HEK293 (cell line): ENCODE measurements around the gene CLIP4.

Experiments
- CTCF ChIA-PET: fragments of 350-600 bp; formaldehyde crosslinking; extraction: SDS; loops from one replicate; lab custom pipeline; 2021; ENCODE audit warnings: antibody characterized with exemption; lab: Yijun Ruan, JAX
- POLR2A ChIA-PET: fragments of 300-600 bp; formaldehyde crosslinking; extraction: SDS; loops from one replicate; lab custom pipeline; 2020; ENCODE audit warnings: antibody characterized with exemption, inconsistent platforms; lab: Yijun Ruan, JAX
- H3K27ac ChIP-seq: fragments of 200-500 bp; sonication (Bioruptor generic); 2 replicates; pipeline ENCODE4 v1.5.1; 2014; ENCODE audit warnings: low read depth, low read length, control low read depth, inconsistent platforms; ENCODE audit errors: extremely low read depth
- H3K36me3 ChIP-seq, 2 experiments: fragments of 200-500 bp in 1 of 2; sonication (Bioruptor generic) in 1 of 2; 1 replicate in 1 of 2; 2 replicates in 1 of 2; pipeline ENCODE4 v1.5.1; 2014 to 2017; ENCODE audit warnings: inconsistent platforms in 2 of 2, low read length in 2 of 2; ENCODE audit not compliant: control insufficient read depth in 2 of 2, insufficient read depth in 1 of 2
- H3K4me1 ChIP-seq: fragments of 200-500 bp; sonication (Bioruptor generic); 2 replicates; pipeline ENCODE4 v1.5.1; 2014; ENCODE audit warnings: mild to moderate bottlenecking, low read length, inconsistent platforms; ENCODE audit not compliant: control insufficient read depth, insufficient read depth
- H3K4me3 ChIP-seq: 2 replicates; pipeline ENCODE4 v1.5.1; 2011; ENCODE audit warnings: low read depth, mild to moderate bottlenecking, control low read depth, low read length, moderate library complexity
- H3K9me3 ChIP-seq: fragments of 200-500 bp; sonication (Bioruptor generic); 2 replicates; pipeline ENCODE4 v1.5.1; 2014; ENCODE audit warnings: low read depth, low read length, inconsistent platforms; ENCODE audit not compliant: control insufficient read depth, insufficient read depth
- BCL11A ChIP-seq: fragments of 450-650 bp; formaldehyde crosslinking; IDR thresholded peaks from 2 replicates; pipeline ENCODE4 v1.5.1; 2016; ENCODE audit warnings: low read depth, missing biosample characterization, missing genetic modification characterization
- BCL6B ChIP-seq: fragments of 450-650 bp; formaldehyde crosslinking; IDR thresholded peaks from 2 replicates; pipeline ENCODE4 v1.5.1; 2017; ENCODE audit warnings: missing biosample characterization, missing genetic modification characterization
- KLF8 ChIP-seq: fragments of 450-650 bp; formaldehyde crosslinking; IDR thresholded peaks from 2 replicates; pipeline ENCODE4 v1.5.1; 2016; ENCODE audit warnings: missing biosample characterization, missing genetic modification characterization
- REST ChIP-seq: fragments of 450-650 bp; formaldehyde crosslinking; IDR thresholded peaks from 2 replicates; pipeline ENCODE4 v1.5.1; 2016; ENCODE audit warnings: missing biosample characterization, missing genetic modification characterization
- ZBTB11 ChIP-seq: fragments of 450-650 bp; formaldehyde crosslinking; conservative IDR thresholded peaks from 2 replicates; pipeline ENCODE4 v1.5.1; 2016; ENCODE audit warnings: low read depth, missing biosample characterization, missing genetic modification characterization
- ZBTB48 ChIP-seq: fragments of 450-650 bp; formaldehyde crosslinking; IDR thresholded peaks from 2 replicates; pipeline ENCODE4 v1.5.1; 2016; ENCODE audit warnings: missing biosample characterization, missing genetic modification characterization
- ZBTB6 ChIP-seq: fragments of 450-650 bp; formaldehyde crosslinking; IDR thresholded peaks from 2 replicates; pipeline ENCODE4 v1.5.1; 2017; ENCODE audit warnings: missing biosample characterization, missing genetic modification characterization
- ZNF202 ChIP-seq: fragments of 450-650 bp; formaldehyde crosslinking; IDR thresholded peaks from 2 replicates; pipeline ENCODE4 v1.5.1; 2016; ENCODE audit warnings: missing biosample characterization, missing genetic modification characterization, borderline replicate concordance
- ZNF274 ChIP-seq, 2 experiments: fragments of 200-500 bp in 1 of 2; fragments of 450-650 bp in 1 of 2; sonication (Bioruptor generic) in 1 of 2; formaldehyde crosslinking in 1 of 2; IDR thresholded peaks; 2 replicates each; pipeline versions ENCODE4 v1.5.1 to v1.6.1; 2014 to 2016; ENCODE audit warnings: borderline replicate concordance in 1 of 2, inconsistent platforms in 1 of 2, low read length in 1 of 2, missing biosample characterization in 1 of 2, missing genetic modification characterization in 1 of 2
- ZNF311 ChIP-seq: fragments of 450-650 bp; formaldehyde crosslinking; IDR thresholded peaks from 2 replicates; pipeline ENCODE4 v1.5.1; 2017; ENCODE audit warnings: missing biosample characterization, missing genetic modification characterization, borderline replicate concordance
- ZNF362 ChIP-seq: fragments of 450-650 bp; formaldehyde crosslinking; IDR thresholded peaks from 2 replicates; pipeline ENCODE4 v1.5.1; 2016; ENCODE audit warnings: missing biosample characterization, missing genetic modification characterization
- ZNF510 ChIP-seq: fragments of 450-650 bp; formaldehyde crosslinking; IDR thresholded peaks from 2 replicates; pipeline ENCODE4 v1.5.1; 2018; ENCODE audit warnings: mild to moderate bottlenecking, missing genetic modification characterization, missing biosample characterization; ENCODE audit not compliant: insufficient replicate concordance
- ZNF621 ChIP-seq: fragments of 450-650 bp; formaldehyde crosslinking; IDR thresholded peaks from 2 replicates; pipeline ENCODE4 v1.5.1; 2017; ENCODE audit warnings: missing biosample characterization, missing genetic modification characterization
- ZNF624 ChIP-seq: fragments of 450-650 bp; formaldehyde crosslinking; IDR thresholded peaks from 2 replicates; pipeline ENCODE4 v1.5.1; 2017; ENCODE audit warnings: missing biosample characterization, missing genetic modification characterization
- ZSCAN4 ChIP-seq: fragments of 450-650 bp; formaldehyde crosslinking; IDR thresholded peaks from 2 replicates; pipeline ENCODE4 v1.5.1; 2017; ENCODE audit warnings: missing biosample characterization, missing genetic modification characterization

Gene CLIP4

GRCh38 chr2:29201979-29202378 is 86.8 kb downstream of the CLIP4 start (continued):
- TF ChIP-seq ZBTB11 (tag by site-specific recombination): no peak
- no peak for TF ChIP-seq ZBTB6 (tag by site-specific recombination)
- TF ChIP-seq, all 188 proteins: peak for 0

GRCh38 chr2:29202819-29203495 is 87.7 kb downstream of the CLIP4 start:
- 0 out of 2 replicates have a peak, but pooled peaks have one; percentile 32 for TF ChIP-seq ZNF362 (tag by site-specific recombination)
- no peak for TF ChIP-seq ZNF621 (tag by site-specific recombination)
- TF ChIP-seq, all 188 proteins: peak for 1
- POLR2A ChIA-PET: no interaction called here
- H3K36me3 ChIP-seq: no peaks in the 10 kb centered on the region
- H3K4me1 ChIP-seq: peaks cover 3% of the 10 kb centered on the region; the same call in 1 of the 2 replicates
- CTCF ChIA-PET: interaction anchor here (0.6 to 1.3 kb wide), 2 partner anchors 12 to 636 kb away, joined by 4 to 5 read pairs; no protein-coding TSS in a partner anchor
- no peaks in the 10 kb centered on the region for H3K9me3 ChIP-seq
- H3K4me3 ChIP-seq: no peak overlapping the region
- no peak overlapping the region for H3K27ac ChIP-seq

GRCh38 chr2:29206941-29207340 is 91.7 kb downstream of the CLIP4 start:
- CTCF ChIA-PET: interaction anchor here (1.4 kb wide), 1 partner anchor 9 kb away, joined by 3 read pairs; no protein-coding TSS in a partner anchor
- TF ChIP-seq REST (tag by site-specific recombination): no peak
- TF ChIP-seq ZBTB48 (tag by site-specific recombination): no peak
- no peak for TF ChIP-seq BCL6B (tag by site-specific recombination)
- TF ChIP-seq KLF8 (tag by site-specific recombination): no peak
- TF ChIP-seq ZNF274 (IDR thresholded peaks at IDR 0.05; ENCODE audit: low read length): no peak
- no peak for TF ChIP-seq ZNF274 (tag by site-specific recombination; IDR thresholded peaks at IDR 0.05; ENCODE audit: borderline replicate concordance)
- no peak for TF ChIP-seq ZSCAN4 (tag by site-specific recombination)
- TF ChIP-seq ZNF624 (tag by site-specific recombination): no peak
- no peak for TF ChIP-seq ZNF362 (tag by site-specific recombination)
- no peak for TF ChIP-seq ZNF202 (tag by site-specific recombination)
- no peak for TF ChIP-seq ZNF510
- no peak for TF ChIP-seq ZNF311
- TF ChIP-seq BCL11A (tag by site-specific recombination): no peak

More at GRCh38 chr2:29206941-29207340, 91.7 kb downstream of the CLIP4 start:
- Histone ChIP-seq H3K36me3 (no peaks in the 10 kb centered on the region), H3K4me1 (peaks cover 3% of the 10 kb centered on the region; the same call in 1 of the 2 replicates), H3K4me3 (no peak overlapping the region), H3K9me3 (no peaks in the 10 kb centered on the region), H3K27ac (no peak overlapping the region)
- POLR2A ChIA-PET: no interaction called here
